NCI-H2081 treated with DMSO at 0.1 percent for 48 hours (cell line): ENCODE results near the gene PRCC.

Source experiments
- DNase-seq: peaks from one replicate; lab custom pipeline; 2025; lab: John Stamatoyannopoulos, UW

Gene PRCC

DNA sequence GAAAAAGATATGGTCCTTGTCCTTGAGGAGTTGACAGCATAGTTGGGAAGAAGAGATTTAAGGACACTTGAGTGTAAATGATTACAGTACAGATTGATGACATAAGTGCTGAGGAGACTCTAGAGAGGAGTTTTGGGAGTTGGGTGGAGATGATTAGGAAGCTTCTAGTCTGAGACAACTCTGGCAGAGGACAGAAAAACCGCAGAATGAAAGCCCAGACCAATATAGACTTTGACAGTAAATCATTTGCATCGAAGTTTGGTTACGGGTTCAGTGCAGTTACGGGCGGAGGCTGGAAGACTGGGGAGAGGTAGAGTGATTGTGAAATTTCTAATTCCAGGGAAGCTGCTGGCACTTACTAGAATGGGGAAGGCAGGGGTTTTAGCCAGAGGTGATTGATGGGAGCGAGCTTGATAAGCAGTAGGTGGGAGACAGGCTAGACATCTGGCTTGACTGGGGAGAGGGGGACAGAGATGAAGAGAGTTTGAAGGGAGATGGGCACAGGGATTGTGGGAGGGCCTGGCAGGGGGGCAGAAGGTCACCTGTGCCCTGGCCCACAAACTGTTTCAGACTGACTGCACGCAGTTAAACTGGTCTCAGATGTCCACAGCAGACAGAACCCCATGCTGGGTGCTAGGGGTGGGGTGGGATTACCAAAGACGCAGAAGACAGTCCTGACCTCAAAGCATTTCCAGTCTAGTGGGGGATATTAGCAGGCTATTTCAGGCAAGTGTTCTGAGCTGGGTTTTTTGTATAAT, 29.2 kb downstream of the PRCC start:
- DNase-seq: no peak

DNA sequence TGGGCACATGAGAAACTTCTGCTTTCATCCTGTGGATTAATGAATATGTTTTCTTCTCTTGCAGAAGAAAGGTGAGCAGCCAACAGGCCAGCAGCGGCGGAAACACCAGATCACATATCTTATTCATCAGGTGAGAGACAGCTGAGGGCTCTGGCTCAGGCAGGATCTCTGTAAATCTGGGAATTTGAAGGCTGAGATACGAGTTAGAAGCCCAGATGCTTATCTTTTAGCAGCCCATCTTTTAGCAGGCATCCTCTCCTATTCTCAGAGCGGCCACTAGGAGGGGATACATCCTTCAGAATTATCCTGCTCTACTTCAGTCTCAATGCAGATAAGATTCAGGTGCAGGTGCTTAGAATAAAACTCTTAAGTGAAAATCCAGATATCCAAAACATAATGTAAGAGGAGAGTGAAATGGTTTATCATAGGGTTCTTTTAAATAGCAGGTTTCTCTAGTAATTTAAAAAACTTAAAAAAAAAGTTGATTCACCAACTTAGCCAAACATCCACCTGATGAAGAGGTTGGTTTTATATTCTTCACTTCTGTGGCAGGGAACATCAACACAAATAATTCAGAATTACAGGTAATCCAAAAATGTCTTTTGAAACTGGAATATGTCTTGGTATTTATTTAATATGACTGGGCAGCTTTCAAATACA, 30.0 kb downstream of the PRCC start:
- no peak for DNase-seq

DNA sequence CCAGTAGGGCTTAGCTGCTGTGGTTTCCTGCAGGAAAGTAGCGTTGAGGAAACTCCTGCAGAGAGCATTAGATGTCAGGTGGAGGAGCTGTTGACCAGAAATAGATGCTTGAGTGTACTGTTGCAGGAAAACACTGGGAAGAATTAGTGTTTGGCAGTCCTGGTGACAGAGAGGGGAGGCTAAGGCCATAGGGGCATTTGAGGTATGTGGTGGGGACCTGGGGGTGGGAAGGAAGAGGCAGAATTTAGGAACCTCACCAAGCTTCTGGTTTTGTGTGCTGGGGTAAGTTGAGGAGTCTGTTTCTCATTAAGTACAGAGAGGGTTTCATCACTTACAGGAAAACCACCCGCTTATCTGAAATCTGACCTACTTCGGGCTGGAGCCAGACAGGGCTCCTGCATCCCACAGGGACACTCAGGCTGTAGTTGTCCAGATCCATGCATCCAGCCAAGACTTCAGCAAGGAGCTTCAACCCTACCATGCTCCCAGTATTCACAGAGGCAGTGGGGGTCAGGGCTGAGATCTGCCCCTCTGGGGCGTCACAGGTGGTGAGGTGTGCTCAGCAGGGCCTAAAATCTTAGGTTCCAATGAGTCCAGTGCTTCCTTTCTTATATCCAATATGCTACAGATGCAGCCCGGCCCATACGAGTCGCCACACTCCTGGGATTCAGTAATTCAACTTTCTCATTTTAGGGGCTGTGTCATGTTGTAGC, 34.2 kb downstream of the PRCC start:
- DNase-seq: no peak

DNA sequence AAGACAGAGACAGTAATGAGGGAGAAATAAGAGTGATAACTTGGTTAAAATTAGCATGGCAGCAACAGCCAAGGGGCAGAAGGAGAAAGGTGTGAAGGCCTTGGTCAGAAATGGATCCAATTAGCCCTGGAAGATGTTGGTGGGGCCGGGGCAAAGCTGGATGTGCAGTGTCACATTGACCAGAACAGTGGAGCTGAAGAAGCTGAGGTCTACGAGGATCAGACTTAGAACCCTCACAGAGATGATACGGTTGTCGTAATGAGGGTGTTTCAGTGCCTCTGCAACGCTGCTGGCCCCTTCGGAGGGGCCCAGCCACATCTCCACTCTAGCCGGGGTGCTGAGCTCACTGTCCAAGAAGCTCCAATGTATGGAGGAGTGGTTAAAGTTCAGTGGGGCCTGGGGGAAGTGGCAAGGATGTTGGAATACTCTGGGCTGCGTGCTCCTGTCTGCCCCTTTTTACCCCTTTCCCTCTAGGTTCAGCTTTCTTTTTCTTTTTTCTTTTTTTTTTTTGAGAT, 35.1 kb downstream of the PRCC start:
- DNase-seq: no peak

DNA sequence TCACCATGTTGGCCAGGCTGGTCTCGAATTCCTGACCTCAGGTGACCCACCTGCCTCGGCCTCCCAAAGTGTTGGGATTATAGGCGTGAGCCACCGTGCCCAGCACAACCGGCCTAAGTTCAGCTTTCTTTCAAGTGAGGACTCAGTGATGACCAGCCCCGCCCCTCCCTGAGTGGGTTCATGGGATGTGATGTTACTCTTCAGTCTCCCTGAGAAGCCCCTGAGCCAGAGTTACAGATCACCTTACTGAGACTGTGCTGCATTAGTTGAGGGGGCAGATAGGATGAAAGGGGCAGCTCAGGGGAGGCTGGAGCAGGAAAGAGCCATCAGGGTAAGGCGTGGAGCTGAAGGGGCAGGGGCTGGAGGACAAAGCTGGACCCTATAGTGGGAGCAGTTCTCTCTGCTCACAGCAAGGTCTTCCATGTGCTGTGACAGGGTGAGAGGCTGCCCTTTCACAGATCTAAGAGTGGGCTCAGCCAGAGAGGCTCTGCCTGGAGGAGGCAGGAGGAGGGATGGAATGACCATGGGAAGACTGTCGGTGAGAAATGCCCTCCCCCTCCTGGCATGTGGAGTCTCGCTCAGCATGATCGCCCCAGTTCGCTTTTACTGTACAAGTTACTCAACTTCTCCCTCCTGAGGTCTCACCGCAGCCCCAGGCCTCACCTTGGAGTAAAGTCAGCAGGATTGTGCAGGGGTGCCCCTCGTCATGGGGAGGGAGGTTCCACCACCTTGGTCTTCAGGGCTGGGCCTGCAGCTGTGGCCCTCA, 35.9 kb downstream of the PRCC start:
- DNase-seq: no peak

DNA sequence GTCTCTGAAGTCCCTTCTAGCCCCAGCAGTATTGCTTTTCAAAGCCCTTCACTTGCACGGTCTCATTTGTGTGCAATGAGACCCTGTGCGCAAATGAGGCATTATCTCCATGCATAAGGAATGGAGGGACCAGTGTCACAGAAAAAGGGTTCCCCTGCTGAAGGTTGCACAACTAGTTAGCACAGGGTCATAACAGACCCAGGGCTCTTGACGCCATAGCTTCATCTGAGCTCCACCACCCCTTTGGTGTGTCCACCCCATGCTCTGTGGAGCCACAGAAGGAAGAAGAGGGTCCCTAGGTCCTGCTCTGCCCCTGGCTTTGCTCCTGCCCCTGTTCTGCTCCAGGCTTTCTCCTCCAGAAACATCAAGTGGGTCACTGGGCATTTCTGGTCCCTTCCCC, 36.7 kb downstream of the PRCC start:
- DNase-seq: no peak

DNA sequence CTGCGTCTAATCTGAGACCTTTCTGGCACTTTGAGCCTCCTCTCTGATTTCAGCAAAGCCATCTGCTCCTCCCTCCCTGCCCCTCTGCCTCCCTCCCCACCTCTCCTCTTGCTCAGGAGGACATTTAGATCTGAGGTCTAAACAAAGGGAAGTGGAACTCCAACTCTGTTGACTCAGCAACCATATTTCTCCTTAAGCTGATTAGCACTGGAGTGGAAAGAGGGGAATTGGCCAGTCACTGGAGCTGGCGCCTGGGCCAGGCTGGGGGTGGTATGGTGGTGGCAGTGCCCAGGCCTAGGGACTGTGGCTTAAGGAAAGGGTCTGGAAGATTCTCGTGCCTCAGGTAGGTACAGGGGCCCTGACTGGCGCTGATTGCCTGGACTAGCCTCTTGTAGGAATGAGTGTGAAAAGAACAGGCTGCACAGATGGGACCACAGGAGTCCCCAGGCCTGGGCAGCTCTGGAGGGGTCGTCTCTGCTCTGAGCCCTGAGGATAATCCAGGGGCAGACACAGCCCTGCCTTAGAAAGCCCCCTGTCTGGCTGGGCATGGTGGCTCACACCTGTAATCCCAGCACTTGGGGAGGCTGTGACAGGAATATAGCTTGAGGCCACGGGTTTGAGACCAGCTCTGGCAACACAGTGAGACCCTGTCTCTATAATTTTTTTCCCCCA, 37.4 kb downstream of the PRCC start:
- DNase-seq: no peak

DNA sequence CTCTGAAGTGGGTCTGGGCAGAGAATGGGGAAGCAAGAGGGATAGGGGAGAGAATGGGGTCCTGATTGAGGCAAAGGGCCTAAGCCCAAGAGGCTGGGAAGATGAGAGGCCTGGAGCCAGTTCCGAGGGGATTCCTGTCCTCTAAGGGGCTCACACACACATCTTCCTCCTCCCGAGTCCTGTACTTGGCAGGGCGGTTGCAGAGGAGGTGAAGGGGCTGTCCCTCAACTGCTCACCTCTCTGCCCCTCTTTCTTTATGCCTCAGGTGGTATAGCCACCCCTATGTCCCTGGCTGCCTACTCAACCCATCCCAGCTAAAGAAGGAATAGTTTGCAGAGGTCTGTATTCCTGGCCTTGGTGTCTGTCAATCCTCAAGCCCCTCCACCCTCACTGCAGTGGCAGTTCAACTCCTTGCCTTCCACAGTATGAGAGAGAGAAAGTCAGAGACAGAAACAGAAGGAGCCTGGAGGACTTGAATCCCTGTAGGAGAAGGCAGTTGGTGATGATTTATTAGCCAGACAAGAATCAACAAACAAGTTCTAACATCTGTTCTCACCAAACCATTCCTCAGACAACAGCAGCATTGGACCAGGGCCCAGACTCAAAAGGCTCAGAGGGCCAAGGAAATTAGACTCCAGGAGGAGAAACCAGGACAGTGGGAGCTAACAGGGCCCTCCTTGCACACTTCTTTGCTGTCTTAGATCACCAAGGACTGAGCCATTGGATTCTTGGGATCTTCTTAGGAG, 38.6 kb downstream of the PRCC start:
- no peak for DNase-seq

DNA sequence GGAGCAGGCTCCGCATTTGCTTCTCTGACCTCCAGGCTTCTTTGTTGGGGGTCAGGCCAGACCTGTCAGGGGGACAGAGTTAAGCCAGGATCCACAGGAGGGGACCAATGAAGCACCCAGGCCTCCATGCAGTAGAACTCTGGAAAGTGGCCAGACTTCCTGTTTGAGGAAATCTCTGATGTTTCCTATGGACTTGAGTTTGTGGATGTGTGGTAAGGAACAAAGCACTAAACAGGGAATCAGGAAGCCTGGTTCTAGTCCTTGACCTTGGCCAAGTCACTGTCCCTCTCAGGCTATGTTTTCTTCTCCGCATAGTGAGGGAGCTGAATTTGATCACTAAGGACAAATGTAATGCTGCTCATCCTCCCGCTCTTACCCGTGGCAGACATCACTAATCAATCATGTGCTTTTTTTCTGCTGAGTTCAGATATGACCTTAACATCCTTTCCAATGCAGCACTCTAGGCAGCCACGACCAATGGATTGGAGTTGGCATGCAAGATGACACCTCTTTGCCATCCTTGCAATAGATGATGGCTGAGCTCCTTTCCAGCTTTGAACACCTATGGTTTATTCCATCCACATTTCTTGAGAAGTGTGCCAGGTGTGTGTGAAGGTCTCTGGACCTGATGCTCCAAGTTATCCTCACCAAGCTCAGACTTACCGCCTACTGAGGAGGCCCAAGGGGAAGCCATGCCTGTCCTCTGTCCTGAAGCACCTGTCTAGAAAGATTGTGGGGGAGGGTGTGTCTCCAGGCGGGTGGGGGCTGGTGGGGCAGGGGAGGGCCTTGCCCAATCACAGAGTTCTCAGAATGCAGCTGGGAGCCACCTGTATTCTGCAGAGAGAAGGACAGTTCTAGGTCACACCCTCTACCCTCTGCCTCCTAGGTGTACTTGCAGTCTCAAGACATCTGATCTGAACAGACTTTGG, 39.4 kb downstream of the PRCC start:
- no peak for DNase-seq

DNA sequence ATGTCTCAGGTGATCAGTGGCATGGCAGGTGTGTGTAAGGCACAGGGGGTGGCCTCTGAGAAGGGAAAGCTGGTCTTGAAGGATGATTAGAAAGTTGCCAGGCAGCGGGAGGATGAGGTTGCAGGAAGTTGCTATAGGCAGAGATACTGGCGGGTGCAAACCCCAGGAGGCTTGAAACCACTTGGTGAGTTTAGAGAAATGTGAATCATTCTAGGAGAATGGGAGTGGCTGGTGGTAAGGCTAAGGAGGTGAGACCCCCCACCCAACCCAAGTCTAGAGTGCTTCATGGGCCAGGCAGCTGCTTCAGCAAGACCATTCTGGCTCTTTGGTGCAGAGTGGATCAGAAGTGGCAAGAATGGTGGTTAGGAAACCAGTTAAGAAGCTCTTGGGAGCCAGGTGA, 40.3 kb downstream of the PRCC start:
- no peak for DNase-seq

DNA sequence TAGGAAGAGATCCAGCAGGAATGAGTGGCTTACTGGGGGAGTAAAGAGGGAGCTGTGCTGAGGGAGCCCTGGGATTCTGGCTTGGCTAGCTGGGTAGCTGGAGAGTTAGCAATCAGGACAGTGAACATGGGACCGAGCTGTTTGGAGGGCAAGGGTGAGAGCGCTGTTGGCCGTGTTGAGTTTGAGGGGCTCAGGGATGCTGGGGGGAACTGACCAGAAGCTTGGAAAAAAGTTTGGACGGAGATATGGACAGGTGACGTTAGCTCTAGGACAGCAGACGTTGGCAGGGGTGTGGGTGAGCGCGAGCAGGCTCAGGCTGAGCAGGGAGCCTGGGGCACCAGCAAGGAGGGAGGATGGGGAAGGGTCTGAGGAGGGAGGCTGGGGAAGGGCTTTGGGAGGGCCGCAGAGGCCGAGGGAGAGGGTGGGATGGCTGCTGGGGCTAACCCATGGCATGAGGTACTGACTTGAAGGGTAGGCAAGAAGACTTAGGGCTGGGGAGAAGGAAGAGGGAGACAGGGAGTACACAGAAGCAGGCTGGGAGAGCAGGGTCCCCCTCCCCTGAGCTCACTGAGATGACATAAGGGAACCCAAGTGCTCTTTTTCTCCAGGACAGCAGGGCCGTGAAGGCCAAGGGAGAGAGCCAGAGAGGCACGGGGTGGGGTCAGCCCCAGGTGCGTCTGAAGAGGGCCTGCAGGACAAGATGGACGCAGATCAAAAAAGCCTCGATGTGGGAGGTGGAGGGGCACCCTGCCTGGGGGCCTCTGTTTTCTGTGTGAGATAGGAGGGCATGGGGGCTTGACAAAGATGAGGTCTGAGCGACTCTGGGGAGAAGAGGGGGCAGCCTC, 41.1 kb downstream of the PRCC start:
- DNase-seq: no peak

DNA sequence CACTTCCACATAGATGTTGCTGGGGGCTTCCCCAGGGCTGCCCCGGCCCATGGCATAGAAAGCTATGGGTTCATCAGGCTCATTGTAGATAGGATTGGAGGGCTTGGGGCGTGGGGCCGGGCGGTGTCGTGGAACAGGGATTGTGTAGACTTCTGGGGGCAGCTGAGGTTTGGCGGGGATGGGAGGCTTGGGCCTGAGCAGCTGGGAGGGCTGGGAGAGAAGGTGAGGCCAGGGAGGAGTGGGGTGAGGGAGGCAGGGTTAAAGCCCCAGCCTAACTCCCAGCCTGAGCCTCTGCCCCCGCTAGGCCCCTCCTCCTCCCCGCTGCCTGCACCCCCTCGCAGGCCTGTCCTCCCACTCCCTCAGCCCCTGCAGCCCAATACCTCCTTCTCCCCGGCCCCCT, 41.9 kb downstream of the PRCC start:
- DNase-seq: no peak

DNA sequence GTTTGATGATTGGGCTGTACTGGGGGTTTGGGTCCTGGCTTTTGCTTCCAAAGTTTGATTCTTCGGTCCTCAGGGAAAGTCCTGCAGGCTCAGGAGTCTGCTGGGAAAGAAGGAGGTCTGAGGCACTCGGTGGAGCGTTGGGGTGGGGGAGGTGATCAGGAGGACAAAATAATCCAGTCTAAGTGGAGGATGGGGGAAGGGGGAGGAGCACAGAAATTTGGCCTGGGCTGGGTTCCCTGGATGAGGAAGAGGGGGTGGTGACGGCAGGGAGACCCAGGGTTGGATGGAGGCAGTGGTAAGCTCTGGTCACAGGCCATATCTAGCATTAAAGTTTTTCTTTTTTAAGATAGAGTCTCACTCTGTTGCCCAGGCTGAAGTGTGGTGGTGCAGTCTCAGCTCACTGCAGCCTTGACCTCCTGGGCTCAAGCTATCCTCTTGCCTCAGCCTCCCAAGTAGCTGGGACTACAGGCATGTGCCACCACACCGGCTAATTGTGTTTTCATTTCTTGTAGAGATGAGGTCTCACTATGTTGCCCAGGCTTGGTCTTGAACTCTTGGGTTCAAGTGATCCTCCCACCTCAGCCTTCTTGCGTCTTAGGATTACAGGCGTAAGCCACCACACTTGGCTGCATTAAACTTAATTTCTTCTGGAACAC, 42.5 kb downstream of the PRCC start:
- no peak for DNase-seq

DNA sequence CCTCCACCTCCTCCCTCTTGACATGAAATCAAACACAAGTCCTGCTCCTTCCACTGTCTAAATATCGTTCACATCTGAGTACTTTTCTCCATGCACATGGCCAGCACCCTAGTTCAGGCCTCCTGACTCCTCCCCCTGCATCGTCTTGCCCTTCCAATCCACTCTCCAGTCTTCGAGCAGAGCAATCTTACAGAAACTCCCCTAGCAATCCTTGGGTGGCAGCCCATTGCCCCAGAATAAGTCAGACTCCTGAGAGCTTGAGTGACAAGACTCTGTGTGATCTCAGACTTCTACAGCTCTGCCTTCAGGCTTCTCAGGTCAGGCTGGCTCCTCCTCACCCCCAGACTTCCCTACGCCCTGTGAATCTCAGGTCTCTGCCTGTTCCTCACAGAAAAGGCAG, 43.8 kb downstream of the PRCC start:
- no peak for DNase-seq

DNA sequence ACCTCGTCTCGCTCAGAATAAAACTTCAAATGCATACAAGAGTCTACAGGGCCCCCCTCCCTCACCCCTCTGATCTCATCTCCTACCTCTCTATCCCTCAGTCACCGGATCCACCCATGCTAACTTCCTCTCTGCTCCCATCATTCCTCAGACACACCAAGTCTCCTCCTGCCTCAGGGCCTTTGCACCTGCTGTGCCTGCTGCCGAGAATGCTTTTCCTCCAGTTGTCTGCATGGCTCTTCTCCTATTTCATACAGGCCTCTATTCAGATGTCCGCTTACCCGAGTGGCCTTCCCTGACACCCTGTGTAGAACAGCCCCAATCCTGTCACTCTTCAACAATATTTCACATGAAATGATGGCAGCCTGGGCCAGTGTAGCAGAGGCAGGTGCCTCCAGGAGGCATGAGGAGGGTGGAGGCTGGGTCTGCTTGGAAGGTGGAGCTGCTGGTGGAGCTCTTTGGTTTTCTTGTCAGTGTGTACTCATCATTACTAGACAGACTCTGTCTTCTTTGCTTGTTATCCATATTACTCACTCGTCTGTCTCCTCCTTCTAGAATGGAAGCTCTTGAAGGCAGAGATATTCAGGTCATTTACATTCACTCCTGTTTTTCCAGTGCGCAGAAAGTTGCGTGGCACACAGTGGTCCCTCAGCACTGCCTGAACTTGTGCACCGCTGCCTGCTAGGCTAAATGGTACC, 45.1 kb downstream of the PRCC start:
- DNase-seq: no peak

DNA sequence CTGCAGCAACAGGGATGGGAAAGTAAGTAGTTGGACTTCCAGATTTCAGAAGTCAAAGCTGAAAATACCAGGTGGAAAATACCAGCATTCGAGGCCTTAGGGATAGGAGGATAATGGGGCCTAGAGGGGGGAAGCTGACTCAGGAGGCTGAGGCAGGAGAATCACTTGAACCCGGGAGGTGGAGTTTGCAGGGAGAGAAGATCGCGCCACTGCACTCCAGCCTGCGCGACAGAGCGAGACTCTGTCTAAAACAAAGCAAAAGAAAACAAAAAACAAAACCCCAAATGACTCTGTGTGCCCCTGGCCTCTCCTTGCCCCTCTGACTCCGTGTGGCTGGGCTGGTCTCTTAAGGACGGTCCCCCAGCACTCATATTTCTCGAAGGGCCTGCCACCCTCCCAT, 46.0 kb downstream of the PRCC start:
- no peak for DNase-seq

DNA sequence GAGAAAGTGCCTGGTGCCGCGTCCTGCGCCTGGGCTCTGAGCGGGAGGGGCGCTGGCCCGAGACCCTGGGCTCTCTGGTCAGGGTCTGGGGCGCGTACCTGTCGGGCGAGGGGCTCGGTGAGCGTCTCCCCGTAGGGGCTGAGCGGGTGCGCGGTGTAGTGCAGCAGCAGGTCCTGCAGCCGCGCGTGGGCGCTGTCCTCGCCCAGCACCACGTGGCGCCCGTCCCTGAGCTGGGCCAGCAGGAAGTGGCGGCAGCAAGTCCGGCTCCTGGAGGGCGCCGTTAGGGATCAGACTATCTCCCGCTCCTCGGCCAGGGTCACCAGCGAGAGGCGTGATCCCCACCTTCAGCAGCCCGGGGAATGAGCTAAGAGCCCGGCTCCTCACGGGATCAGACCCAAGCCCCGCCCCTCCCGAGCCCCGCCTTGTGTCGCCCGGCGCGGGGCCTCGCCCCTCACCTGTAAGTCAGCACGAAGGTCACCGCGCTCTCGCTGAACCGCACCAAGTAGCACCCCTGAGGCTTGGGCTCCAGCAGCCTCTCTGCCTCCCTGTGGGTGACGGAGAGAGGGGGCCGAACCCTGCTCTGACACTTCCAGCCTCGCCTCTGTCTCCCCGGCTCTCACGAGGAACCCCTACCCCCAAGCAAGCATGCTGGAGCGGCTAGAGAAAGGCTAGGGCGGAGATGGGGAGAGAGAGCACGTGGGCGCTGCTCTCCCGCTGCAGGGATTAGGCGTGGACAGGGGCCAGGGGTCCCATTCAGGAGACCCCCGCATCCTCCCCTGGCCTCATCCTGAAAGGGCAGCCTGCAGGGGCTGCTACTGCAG, 46.6 kb downstream of the PRCC start:
- DNase-seq: no peak
